ENCODE data around the gene ADAMTS18.

ADAMTS18 gene

DNA sequence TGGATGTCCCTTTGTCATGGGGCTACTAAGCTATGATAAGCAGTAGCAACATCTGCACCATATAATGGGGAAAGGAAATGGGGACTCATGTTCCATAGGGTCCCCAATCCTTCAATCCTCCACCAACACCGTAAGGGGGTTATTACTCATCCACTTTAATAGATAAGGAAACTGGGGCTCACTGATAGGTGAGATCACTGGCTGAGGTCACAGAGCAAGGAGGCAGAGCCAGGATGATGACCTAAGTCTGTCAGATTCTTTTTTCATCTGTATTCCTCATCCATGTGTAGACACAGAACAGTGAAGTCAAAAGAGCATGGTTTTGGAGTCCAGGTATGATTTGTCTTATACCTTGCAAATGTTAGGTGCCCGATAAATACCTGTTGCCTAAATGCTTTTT, 10.5 kb upstream of the ADAMTS18 start:
- peaks cover 7% of the 10 kb centered on the region for H3K27me3 Mint-ChIP-seq
- H3K27ac Mint-ChIP-seq = no peak overlapping the region
- no peaks in the 10 kb centered on the region for H3K9me3 Mint-ChIP-seq
- no peak for ATAC-seq (ENCODE audit: low read depth)
- DNase-seq (ENCODE audit: low spot score in 2 of 2) = no peak
- H3K4me1 Mint-ChIP-seq = no peaks in the 10 kb centered on the region
- H3K4me3 Mint-ChIP-seq = no peak overlapping the region
- no peaks in the 10 kb centered on the region for H3K36me3 Mint-ChIP-seq

GRCh38 chr16:77444147-77444460, 9.3 kb upstream of the ADAMTS18 start:
- H3K4me1 Mint-ChIP-seq = no peaks in the 10 kb centered on the region

GRCh38 chr16:77443357-77444146, 8.7 kb upstream of the ADAMTS18 start:
- Mint-ChIP-seq H3K4me3 (no peak overlapping the region), H3K4me1 (no peaks in the 10 kb centered on the region), H3K27ac (no peak overlapping the region), H3K27me3 (peaks cover 5% of the 10 kb centered on the region), H3K36me3 (no peaks in the 10 kb centered on the region), H3K9me3 (no peaks in the 10 kb centered on the region)
- ATAC-seq (ENCODE audit: low read depth) = no peak
- no peak for DNase-seq (ENCODE audit: low spot score in 2 of 2)

More at GRCh38 chr16:77444147-77444460, 9.3 kb upstream of the ADAMTS18 start:
- ATAC-seq (ENCODE audit: low read depth) (no peak), DNase-seq (ENCODE audit: low spot score in 2 of 2) (no peak)
- peaks cover 5% of the 10 kb centered on the region for H3K27me3 Mint-ChIP-seq
- no peak overlapping the region for H3K4me3 Mint-ChIP-seq
- no peaks in the 10 kb centered on the region for H3K9me3 Mint-ChIP-seq
- no peaks in the 10 kb centered on the region for H3K36me3 Mint-ChIP-seq
- no peak overlapping the region for H3K27ac Mint-ChIP-seq

DNA sequence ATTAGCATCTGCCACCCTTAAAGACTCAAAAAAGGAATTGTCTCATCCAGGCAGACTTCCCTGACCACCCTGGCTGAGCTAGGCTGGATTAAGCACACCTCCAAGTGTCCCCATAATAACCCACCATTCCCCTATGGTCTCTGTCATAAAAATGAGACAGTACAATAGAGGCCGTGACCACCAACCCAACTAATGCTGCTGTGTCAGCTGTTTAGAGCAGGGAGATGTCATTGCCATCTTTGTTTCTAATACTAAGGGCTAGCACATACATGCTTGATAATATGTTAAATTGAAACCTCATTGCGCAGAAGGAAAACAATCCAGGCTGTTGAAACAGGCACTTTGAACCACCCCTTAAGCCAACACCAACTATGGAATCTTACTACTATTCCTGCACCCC, 7.2 kb upstream of the ADAMTS18 start:
- H3K4me3 Mint-ChIP-seq = no peak overlapping the region
- no peak for DNase-seq (ENCODE audit: low spot score in 2 of 2)
- no peaks in the 10 kb centered on the region for H3K4me1 Mint-ChIP-seq
- ATAC-seq (ENCODE audit: low read depth) = no peak
- no peaks in the 10 kb centered on the region for H3K36me3 Mint-ChIP-seq
- peaks cover 6% of the 10 kb centered on the region for H3K27me3 Mint-ChIP-seq
- H3K27ac Mint-ChIP-seq = no peak overlapping the region
- H3K9me3 Mint-ChIP-seq = no peaks in the 10 kb centered on the region

DNA sequence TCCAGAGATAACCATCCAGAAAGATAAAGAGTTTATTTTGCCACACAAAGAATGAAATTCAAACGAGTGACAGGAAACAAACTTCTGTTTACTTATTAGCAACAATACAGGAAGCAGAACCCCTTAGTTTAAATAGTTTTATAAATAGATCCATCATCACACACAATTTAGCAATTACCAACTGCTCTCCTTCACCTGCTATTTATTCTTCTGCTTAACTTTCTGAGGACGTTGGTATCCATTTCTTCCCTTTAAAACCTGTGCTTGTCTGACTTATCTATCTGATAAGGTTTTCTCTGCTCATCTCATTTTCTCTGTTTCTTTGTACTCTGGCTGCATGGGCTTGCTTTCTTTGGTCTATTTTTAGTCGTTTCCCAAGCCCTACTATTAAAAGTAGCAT, 4.3 kb upstream of the ADAMTS18 start:
- peaks cover 11% of the 10 kb centered on the region for H3K27me3 Mint-ChIP-seq
- H3K4me3 Mint-ChIP-seq = no peak overlapping the region
- H3K36me3 Mint-ChIP-seq = no peaks in the 10 kb centered on the region
- H3K9me3 Mint-ChIP-seq = no peaks in the 10 kb centered on the region
- DNase-seq (ENCODE audit: low spot score in 2 of 2) (no peak), ATAC-seq (ENCODE audit: low read depth) (no peak)
- H3K4me1 Mint-ChIP-seq = no peaks in the 10 kb centered on the region
- H3K27ac Mint-ChIP-seq = no peak overlapping the region

GRCh38 chr16:77437859-77438258, 3.0 kb upstream of the ADAMTS18 start:
- Mint-ChIP-seq H3K27me3 (peaks cover 18% of the 10 kb centered on the region), H3K27ac (no peak overlapping the region), H3K9me3 (no peaks in the 10 kb centered on the region), H3K4me3 (no peak overlapping the region), H3K4me1 (no peaks in the 10 kb centered on the region), H3K36me3 (no peaks in the 10 kb centered on the region)
- DNase-seq (ENCODE audit: low spot score in 2 of 2) (no peak), ATAC-seq (ENCODE audit: low read depth) (no peak)

- Mint-ChIP-seq H3K27ac (no peak overlapping the region), H3K36me3 (no peaks in the 10 kb centered on the region), H3K4me3 (no peak overlapping the region), H3K27me3 (peaks cover 18% of the 10 kb centered on the region), H3K9me3 (no peaks in the 10 kb centered on the region), H3K4me1 (no peaks in the 10 kb centered on the region)
- no peak for ATAC-seq (ENCODE audit: low read depth)
- DNase-seq (ENCODE audit: low spot score in 2 of 2) = no peak
Measured at GRCh38 chr16:77435272-77435820, 512 bp upstream of the ADAMTS18 start.

- no peak for DNase-seq (ENCODE audit: low spot score in 2 of 2)
Measured at GRCh38 chr16:77434022-77434529, 758 bp downstream of the ADAMTS18 start.

DNA sequence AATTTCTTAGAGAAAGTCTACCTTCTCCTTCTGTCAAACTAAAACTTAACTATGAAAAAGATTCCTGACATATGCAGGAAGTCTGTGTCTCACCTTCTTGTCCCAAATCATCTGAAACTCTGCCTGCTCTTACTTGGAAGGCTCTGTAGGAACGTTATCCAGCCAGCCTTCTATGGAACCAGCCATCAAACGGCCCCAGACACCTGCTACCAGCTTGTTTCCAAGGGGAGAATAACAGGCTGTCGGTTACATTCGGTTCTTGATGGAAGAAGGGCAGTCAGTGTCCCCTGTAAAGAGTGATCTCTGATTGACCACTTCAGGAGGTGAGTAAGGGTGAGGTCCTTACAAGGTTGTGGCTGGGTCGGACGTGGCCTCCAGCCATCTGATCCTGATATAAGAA, 1.7 kb downstream of the ADAMTS18 start:
- Mint-ChIP-seq H3K4me1 (no peaks in the 10 kb centered on the region), H3K4me3 (no peak overlapping the region), H3K36me3 (no peaks in the 10 kb centered on the region), H3K27ac (no peak overlapping the region), H3K9me3 (peaks cover 2% of the 10 kb centered on the region), H3K27me3 (peaks cover 23% of the 10 kb centered on the region)
- no peak for ATAC-seq (ENCODE audit: low read depth)
- DNase-seq (ENCODE audit: low spot score in 2 of 2) = no peak

More at GRCh38 chr16:77434022-77434529, 758 bp downstream of the ADAMTS18 start:
- no peak overlapping the region for H3K4me3 Mint-ChIP-seq
- peaks cover 22% of the 10 kb centered on the region for H3K27me3 Mint-ChIP-seq
- no peaks in the 10 kb centered on the region for H3K36me3 Mint-ChIP-seq
- no peak for ATAC-seq (ENCODE audit: low read depth)
- no peaks in the 10 kb centered on the region for H3K4me1 Mint-ChIP-seq
- H3K27ac Mint-ChIP-seq = no peak overlapping the region
- no peaks in the 10 kb centered on the region for H3K9me3 Mint-ChIP-seq

- DNase-seq (ENCODE audit: low spot score in 2 of 2) (no peak), ATAC-seq (ENCODE audit: low read depth) (no peak)
- Mint-ChIP-seq H3K27me3 (peaks cover 22% of the 10 kb centered on the region), H3K27ac (no peak overlapping the region), H3K36me3 (no peaks in the 10 kb centered on the region), H3K4me1 (no peaks in the 10 kb centered on the region), H3K4me3 (no peak overlapping the region), H3K9me3 (peaks cover 3% of the 10 kb centered on the region)
Measured at GRCh38 chr16:77432264-77432663, 2.6 kb downstream of the ADAMTS18 start.

- Mint-ChIP-seq H3K4me3 (no peak overlapping the region), H3K27me3 (peaks cover 20% of the 10 kb centered on the region), H3K27ac (no peak overlapping the region), H3K9me3 (peaks cover 3% of the 10 kb centered on the region), H3K4me1 (no peaks in the 10 kb centered on the region), H3K36me3 (no peaks in the 10 kb centered on the region)
- no peak for ATAC-seq (ENCODE audit: low read depth)
- no peak for DNase-seq (ENCODE audit: low spot score in 2 of 2)
Measured at GRCh38 chr16:77430787-77431585, 3.8 kb downstream of the ADAMTS18 start.

- H3K36me3 Mint-ChIP-seq = no peaks in the 10 kb centered on the region
- ATAC-seq (ENCODE audit: low read depth) (no peak), DNase-seq (ENCODE audit: low spot score in 2 of 2) (no peak)
- peaks cover 3% of the 10 kb centered on the region for H3K9me3 Mint-ChIP-seq
- H3K27ac Mint-ChIP-seq = no peak overlapping the region
- no peak overlapping the region for H3K4me3 Mint-ChIP-seq
- H3K27me3 Mint-ChIP-seq = peaks cover 14% of the 10 kb centered on the region
- H3K4me1 Mint-ChIP-seq = no peaks in the 10 kb centered on the region
Measured at GRCh38 chr16:77430360-77430759, 4.5 kb downstream of the ADAMTS18 start.

DNA sequence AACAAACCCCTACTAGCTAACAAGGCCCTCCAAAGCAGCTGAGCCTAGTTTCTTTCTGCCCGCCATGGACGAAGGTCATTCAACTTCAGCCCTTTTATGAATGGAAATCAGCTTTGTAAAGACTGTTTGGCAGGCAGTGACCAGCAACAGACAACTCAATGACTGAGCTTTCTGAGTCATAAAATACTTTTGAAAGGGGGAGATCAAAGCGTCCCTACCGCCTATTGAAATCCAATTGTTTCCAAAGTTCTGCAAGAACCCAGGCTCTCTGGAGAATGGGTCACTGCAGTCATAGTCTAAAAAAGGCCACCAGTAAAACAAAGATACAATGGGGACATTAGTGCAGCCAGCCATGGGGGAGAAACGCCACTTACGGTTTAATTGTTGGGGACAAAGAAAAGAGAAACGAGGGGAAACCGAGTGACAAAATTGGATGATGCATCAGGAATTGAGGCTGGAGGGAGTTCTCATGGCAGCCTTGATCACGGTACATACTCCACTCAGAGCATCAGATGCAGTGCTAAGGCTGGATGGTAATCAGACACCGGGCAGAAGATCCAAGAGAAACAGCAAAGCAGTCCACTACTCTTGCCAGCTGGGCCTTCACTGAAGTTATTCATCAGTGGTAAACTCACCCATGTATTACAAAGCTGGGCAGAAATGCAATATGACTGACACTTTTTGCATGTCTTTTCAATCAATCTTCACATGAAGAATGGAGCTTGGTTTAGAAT, 9.8 kb downstream of the ADAMTS18 start:
- Mint-ChIP-seq H3K36me3 (no peaks in the 10 kb centered on the region), H3K4me1 (no peaks in the 10 kb centered on the region), H3K27me3 (peaks cover 8% of the 10 kb centered on the region), H3K27ac (no peak overlapping the region), H3K4me3 (no peak overlapping the region), H3K9me3 (peaks cover 5% of the 10 kb centered on the region)
- ATAC-seq (ENCODE audit: low read depth) = no peak
- DNase-seq (ENCODE audit: low spot score in 2 of 2) = no peak

All from memory B cell (primary cell).